ENCODE results near the gene LNX2. TPM values are rescaled to one million over a fixed set of nuclear protein-coding genes. Genes with fewer than 3 reads are reported as not detected.

LNX2 gene
- total and polyA plus RNA-seq, 2 of the 4 experiments (the other 2 are of a cell fraction): 3.1 to 7.2 TPM

DNA sequence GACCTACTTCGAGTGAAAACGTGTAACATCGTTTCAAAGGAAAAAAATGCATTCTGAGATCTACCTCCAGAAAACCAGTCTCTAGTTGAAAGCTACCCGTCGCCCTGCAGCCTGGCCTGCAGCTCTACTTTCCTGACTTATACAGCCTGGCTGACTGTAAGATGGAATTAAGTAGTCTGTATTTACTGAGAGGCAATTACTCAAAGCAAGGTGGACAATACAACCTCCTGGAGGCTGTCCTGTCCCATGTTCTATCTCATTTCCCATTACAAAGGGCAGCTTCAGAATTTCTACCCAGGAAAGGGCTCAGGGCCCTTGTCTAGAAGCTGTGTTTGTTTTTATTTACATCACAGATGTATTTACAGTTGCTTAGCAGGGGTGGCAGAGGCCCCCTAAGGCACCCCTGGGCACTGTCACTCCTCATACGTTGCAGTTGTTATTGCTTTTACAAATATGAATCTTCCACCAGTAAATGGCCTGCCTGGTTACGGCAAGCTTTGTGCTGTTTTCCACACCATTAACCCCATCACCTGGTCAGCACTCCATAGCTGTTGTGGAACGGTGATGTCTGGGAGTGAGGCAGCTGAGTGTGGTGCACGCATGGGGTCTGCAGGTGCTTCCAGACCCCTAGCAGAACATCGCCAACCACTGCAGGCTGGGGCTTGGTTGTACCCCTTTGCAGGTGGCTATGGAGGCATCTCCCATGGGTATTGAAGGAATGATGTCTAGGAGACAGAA is 123.6 kb downstream of the LNX2 start:
- H3K14ac ChIP-seq (replicated peaks; ENCODE audit: low read depth, low read length): no peak overlapping the region
- no peaks in the 10 kb centered on the region for H3K36me3 ChIP-seq (ENCODE audit: control insufficient read depth, insufficient read depth, low read length)
- H3K4me2 ChIP-seq (ENCODE audit: low read depth, low read length): no peak overlapping the region
- no peak overlapping the region for H3K9ac ChIP-seq (ENCODE audit: low read depth, low read length)
- H3K9me1 ChIP-seq (ENCODE audit: insufficient read depth, low read length): no peaks in the 10 kb centered on the region
- WGBS, 2 experiments (ENCODE audit: extremely low coverage in 2 of 2, insufficient read length in 1 of 2): no CpG with 5 or more reads among the region's 10 CpGs
- H2BK20ac ChIP-seq (ENCODE audit: low read depth, low read length): no peak overlapping the region
- peaks cover 6% of the 10 kb centered on the region for H3K27me3 ChIP-seq (ENCODE audit: control insufficient read depth, insufficient read depth, low read length)
- no peak overlapping the region for H3K4me3 ChIP-seq (ENCODE audit: insufficient read depth, low read depth, low read length)
- no peak for TF ChIP-seq CEBPB (IDR thresholded peaks at IDR 0.05; ENCODE audit: low read depth, low read length)
- TF ChIP-seq MAZ (IDR thresholded peaks at IDR 0.05; ENCODE audit: borderline replicate concordance, low read depth, low read length): no peak
- no peak for TF ChIP-seq CHD1 (IDR thresholded peaks at IDR 0.05; ENCODE audit: low read depth, low read length)
- no peak for TF ChIP-seq FOS (IDR thresholded peaks at IDR 0.05; ENCODE audit: low read depth, low read length)
- TF ChIP-seq RAD21 (IDR thresholded peaks at IDR 0.05; ENCODE audit: low read length): no peak
- TF ChIP-seq, protein P1, sequence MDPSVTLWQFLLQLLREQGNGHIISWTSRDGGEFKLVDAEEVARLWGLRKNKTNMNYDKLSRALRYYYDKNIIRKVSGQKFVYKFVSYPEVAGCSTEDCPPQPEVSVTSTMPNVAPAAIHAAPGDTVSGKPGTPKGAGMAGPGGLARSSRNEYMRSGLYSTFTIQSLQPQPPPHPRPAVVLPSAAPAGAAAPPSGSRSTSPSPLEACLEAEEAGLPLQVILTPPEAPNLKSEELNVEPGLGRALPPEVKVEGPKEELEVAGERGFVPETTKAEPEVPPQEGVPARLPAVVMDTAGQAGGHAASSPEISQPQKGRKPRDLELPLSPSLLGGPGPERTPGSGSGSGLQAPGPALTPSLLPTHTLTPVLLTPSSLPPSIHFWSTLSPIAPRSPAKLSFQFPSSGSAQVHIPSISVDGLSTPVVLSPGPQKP (IDR thresholded peaks at IDR 0.05; ENCODE audit: borderline replicate concordance, low read depth, low read length): no peak
- TF ChIP-seq MAFK (IDR thresholded peaks at IDR 0.05; ENCODE audit: low read depth, low read length): no peak
- TF ChIP-seq, protein P2, sequence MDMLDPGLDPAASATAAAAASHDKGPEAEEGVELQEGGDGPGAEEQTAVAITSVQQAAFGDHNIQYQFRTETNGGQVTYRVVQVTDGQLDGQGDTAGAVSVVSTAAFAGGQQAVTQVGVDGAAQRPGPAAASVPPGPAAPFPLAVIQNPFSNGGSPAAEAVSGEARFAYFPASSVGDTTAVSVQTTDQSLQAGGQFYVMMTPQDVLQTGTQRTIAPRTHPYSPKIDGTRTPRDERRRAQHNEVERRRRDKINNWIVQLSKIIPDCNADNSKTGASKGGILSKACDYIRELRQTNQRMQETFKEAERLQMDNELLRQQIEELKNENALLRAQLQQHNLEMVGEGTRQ (IDR thresholded peaks at IDR 0.05; ENCODE audit: low read depth, low read length): no peak
- no peak for TF ChIP-seq RFX5 (IDR thresholded peaks at IDR 0.05; ENCODE audit: low read depth, low read length)
- TF ChIP-seq BHLHE40 (IDR thresholded peaks at IDR 0.05; ENCODE audit: low read depth, low read length): no peak
- TF ChIP-seq NFE2L2 (IDR thresholded peaks at IDR 0.05; ENCODE audit: low read depth, low read length): no peak
- TF ChIP-seq SMC3 (IDR thresholded peaks at IDR 0.05; ENCODE audit: low read depth, low read length): no peak
- TF ChIP-seq, protein P3, sequence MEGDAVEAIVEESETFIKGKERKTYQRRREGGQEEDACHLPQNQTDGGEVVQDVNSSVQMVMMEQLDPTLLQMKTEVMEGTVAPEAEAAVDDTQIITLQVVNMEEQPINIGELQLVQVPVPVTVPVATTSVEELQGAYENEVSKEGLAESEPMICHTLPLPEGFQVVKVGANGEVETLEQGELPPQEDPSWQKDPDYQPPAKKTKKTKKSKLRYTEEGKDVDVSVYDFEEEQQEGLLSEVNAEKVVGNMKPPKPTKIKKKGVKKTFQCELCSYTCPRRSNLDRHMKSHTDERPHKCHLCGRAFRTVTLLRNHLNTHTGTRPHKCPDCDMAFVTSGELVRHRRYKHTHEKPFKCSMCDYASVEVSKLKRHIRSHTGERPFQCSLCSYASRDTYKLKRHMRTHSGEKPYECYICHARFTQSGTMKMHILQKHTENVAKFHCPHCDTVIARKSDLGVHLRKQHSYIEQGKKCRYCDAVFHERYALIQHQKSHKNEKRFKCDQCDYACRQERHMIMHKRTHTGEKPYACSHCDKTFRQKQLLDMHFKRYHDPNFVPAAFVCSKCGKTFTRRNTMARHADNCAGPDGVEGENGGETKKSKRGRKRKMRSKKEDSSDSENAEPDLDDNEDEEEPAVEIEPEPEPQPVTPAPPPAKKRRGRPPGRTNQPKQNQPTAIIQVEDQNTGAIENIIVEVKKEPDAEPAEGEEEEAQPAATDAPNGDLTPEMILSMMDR (conservative IDR thresholded peaks at IDR 0.05; ENCODE audit: low read depth, low read length): no peak
- no peak for TF ChIP-seq RCOR1 (IDR thresholded peaks at IDR 0.05; ENCODE audit: insufficient replicate concordance, low read length)
- no peak for TF ChIP-seq POLR2A (IDR thresholded peaks at IDR 0.05; ENCODE audit: low read depth, low read length)
- in situ Hi-C loops (cut with MboI; ENCODE audit: low sequenced_read_pairs): no loop called here
- H2BK5ac ChIP-seq (ENCODE audit: low read depth, low read length, poor library complexity, severe bottlenecking): no peak overlapping the region
- H3K4ac ChIP-seq (ENCODE audit: low read depth, low read length): no peak overlapping the region
- no peak overlapping the region for H3K56ac ChIP-seq (ENCODE audit: extremely low read depth, insufficient read depth, low read length)
- dilution Hi-C loops (cut with HindIII; ENCODE audit: low sequenced_read_pairs, unreplicated experiment): no loop called here
- H4K20me1 ChIP-seq (ENCODE audit: insufficient read depth, low read length): no peaks in the 10 kb centered on the region
- DNase-seq: no peak
- no peaks in the 10 kb centered on the region for H3K4me1 ChIP-seq (ENCODE audit: control insufficient read depth, insufficient read depth, low read length)
- H4K8ac ChIP-seq (ENCODE audit: low read depth in 2 of 2, low read length in 2 of 2): no peak overlapping the region
- ChIA-PET CTCF (no interaction called here), POLR2A (ENCODE audit: unreplicated experiment) (no interaction called here)
- no peak overlapping the region for H2BK15ac ChIP-seq (ENCODE audit: low read depth, low read length)
- H4K91ac ChIP-seq (ENCODE audit: insufficient read depth, low read depth, low read length): no peak overlapping the region
- ATAC-seq (ENCODE audit: low read depth): no peak
- no peak overlapping the region for H3K18ac ChIP-seq (ENCODE audit: low read depth, low read length)
- H4K5ac ChIP-seq (ENCODE audit: low read depth, low read length): no peak overlapping the region
- H3K9me3 ChIP-seq (ENCODE audit: control insufficient read depth, insufficient read depth, low read length): no peaks in the 10 kb centered on the region
- no peaks in the 10 kb centered on the region for H3K79me1 ChIP-seq (ENCODE audit: low read depth in 1 of 2, low read length in 2 of 2)
- no peak overlapping the region for H2BK120ac ChIP-seq (ENCODE audit: low read depth, low read length)
- H2AFZ ChIP-seq (replicated peaks; ENCODE audit: low read length, poor library complexity): no peak overlapping the region
- intact Hi-C loops (cut with micrococcal nuclease): no loop called here
- H3K23ac ChIP-seq (ENCODE audit: low read depth, low read length): no peak overlapping the region
- no TSS peak for BruUV-seq (replicated peaks)
- H2AK9ac ChIP-seq (replicated peaks; ENCODE audit: low read depth, low read length, poor library complexity): no peak overlapping the region
- no peak overlapping the region for H2AK5ac ChIP-seq (ENCODE audit: low read depth, low read length)
- no peak overlapping the region for H3K27ac ChIP-seq (ENCODE audit: insufficient read depth, low read length)
